Fibroblast of lung (primary cell): ENCODE results near the gene KEL.
"Not testable (repeated sequence)": the region's sequence is repeated elsewhere in the genome, so short reads cannot be mapped to it uniquely, and the experiment has no call there.

Experiments used
- EZH2 ChIP-seq: IDR thresholded peaks from 2 replicates; pipeline ENCODE4 v1.5.1; 2012; ENCODE audit warnings: low read length, control low read depth, mild to moderate bottlenecking; ENCODE audit errors: missing control alignments
- TF ChIP-seq, protein P1 (sequence below), 2 donors: IDR thresholded peaks in 1 of 2; conservative IDR thresholded peaks in 1 of 2; 1 replicate in 1 of 2; 2 replicates in 1 of 2; pipeline ENCODE4 v1.5.1; 2011 to 2012; ENCODE audit warnings: low read length in 2 of 2, control low read depth in 1 of 2, inconsistent platforms in 1 of 2, low read depth in 1 of 2, mild to moderate bottlenecking in 1 of 2

DNA sequence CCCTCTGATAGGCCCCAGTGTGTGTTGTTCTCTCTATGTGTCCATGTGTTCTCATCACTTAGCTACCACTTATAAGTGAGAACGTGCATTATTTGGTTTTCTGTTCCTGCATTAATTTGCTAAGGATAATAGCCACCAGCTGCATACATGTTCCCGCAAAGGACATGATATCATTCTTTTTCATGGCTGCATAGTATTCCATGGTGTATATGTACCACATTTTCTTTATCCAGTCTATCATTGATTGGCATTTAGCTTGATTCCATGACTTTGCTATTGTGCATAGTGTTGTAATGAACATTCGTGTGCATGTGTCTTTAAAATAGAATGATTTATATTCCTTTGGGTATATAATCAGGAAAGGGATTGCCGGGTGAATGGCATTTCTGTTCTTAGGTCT, 16.2 kb upstream of the KEL start:
- TF ChIP-seq, protein P1, sequence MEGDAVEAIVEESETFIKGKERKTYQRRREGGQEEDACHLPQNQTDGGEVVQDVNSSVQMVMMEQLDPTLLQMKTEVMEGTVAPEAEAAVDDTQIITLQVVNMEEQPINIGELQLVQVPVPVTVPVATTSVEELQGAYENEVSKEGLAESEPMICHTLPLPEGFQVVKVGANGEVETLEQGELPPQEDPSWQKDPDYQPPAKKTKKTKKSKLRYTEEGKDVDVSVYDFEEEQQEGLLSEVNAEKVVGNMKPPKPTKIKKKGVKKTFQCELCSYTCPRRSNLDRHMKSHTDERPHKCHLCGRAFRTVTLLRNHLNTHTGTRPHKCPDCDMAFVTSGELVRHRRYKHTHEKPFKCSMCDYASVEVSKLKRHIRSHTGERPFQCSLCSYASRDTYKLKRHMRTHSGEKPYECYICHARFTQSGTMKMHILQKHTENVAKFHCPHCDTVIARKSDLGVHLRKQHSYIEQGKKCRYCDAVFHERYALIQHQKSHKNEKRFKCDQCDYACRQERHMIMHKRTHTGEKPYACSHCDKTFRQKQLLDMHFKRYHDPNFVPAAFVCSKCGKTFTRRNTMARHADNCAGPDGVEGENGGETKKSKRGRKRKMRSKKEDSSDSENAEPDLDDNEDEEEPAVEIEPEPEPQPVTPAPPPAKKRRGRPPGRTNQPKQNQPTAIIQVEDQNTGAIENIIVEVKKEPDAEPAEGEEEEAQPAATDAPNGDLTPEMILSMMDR (conservative IDR thresholded peaks at IDR 0.05 in 1 of 2, IDR thresholded peaks at IDR 0.05 in 1 of 2; ENCODE audit: low read depth in 1 of 2, low read length in 2 of 2), result not testable (repeated sequence)
- not testable (repeated sequence) for TF ChIP-seq EZH2
